GM12892 (cell line): ENCODE measurements around the gene DCLK1.

Experiments
- POLR2A ChIP-seq: IDR thresholded peaks from 2 replicates; pipeline ENCODE4 v1.6.1; 2011; ENCODE audit warnings: low read depth, low read length, control low read depth
- POLR2AphosphoS5 ChIP-seq: IDR thresholded peaks from 2 replicates; pipeline ENCODE4 v1.6.1; 2011; ENCODE audit warnings: low read depth, low read length, control low read depth

DNA sequence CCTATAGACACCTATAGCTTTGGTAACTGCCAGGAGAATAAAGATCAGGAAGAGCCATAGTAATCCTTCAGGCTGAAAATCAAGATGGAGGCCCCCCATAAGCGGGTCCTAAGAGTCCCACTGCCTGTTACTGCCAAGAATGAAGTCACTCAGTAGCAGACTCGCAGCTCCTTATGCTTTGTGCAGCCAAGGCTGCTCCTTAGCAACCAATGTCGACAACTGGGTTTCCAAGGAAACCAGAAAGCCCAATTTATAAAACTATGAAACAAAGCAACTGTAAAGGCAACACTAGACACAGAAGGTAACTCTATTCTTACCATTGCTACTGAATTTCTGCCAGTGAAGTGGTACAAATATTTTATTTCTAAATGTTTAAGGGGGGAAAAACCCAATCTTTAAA, 56.5 kb downstream of the DCLK1 start:
- no peak for TF ChIP-seq POLR2AphosphoS5
- TF ChIP-seq POLR2A, result no peak
